Measurements from ENCODE around the gene NAXD.

GRCh38 chr13:110664041-110664440, 48.7 kb downstream of the NAXD start:
- TF ChIP-seq CTCF (IDR thresholded peaks at IDR 0.05) (no peak), POLR2A (IDR thresholded peaks at IDR 0.05) (no peak)
